Caco-2 (cell line): ENCODE results near the gene PARD3. TPM values are rescaled to one million over a fixed set of nuclear protein-coding genes. Genes with fewer than 3 reads are reported as not detected.

Source experiments
- BruUV-seq: library from RNA; stranded (reverse); fragments of 400-500 nt; replicated peaks from 2 replicates; lab custom pipeline; 2021; lab: Mats Ljungman, UMichigan
- CTCF ChIA-PET: fragments of 300-600 bp; sonication (Branson Sonifier 250); formaldehyde crosslinking; loops from one replicate; lab custom pipeline; 2022; ENCODE audit warnings: antibody characterized with exemption; lab: Charles Lee
- POLR2A ChIA-PET: fragments of 300-600 bp; sonication (Branson Sonifier 250); formaldehyde crosslinking; loops from one replicate; lab custom pipeline; 2022; ENCODE audit warnings: antibody characterized with exemption; lab: Charles Lee
- DNase-seq, 2 experiments: peaks; one replicate each; pipeline versions ENCODE4 v3.0.0 to v3.0.0-alpha.2; 2020 to 2022
- H3K27me3 ChIP-seq: replicated peaks from 2 replicates; pipeline ENCODE4 v1.6.0; 2011; ENCODE audit warnings: low read length; ENCODE audit not compliant: control insufficient read depth, insufficient read depth
- H3K36me3 ChIP-seq: 2 replicates; pipeline ENCODE4 v1.5.1; 2011; ENCODE audit warnings: low read length; ENCODE audit not compliant: control insufficient read depth, insufficient read depth
- H3K4me1 ChIP-seq: fragments of 250-450 bp; sonication (Bioruptor Pico); 2 replicates; pipeline ENCODE4 v1.5.1; 2020; ENCODE audit warnings: mild to moderate bottlenecking
- H3K4me3 ChIP-seq: 2 replicates; pipeline ENCODE4 v1.5.1; 2011; ENCODE audit warnings: low read depth, mild to moderate bottlenecking, control low read depth, low read length
- H3K9me3 ChIP-seq: fragments of 250-450 bp; sonication (Bioruptor Pico); 2 replicates; pipeline ENCODE4 v1.5.1; 2020; ENCODE audit warnings: mild to moderate bottlenecking, moderate library complexity
- H3K27ac Mint-ChIP-seq: one replicate; pipeline ENCODE4 v1.8.0; 2022; ENCODE audit warnings: mixed read lengths; ENCODE audit not compliant: unreplicated experiment
- H3K27me3 Mint-ChIP-seq: one replicate; pipeline ENCODE4 v1.8.0; 2022; ENCODE audit warnings: mixed read lengths; ENCODE audit not compliant: insufficient read depth, unreplicated experiment
- H3K36me3 Mint-ChIP-seq: one replicate; pipeline ENCODE4 v1.8.0; 2022; ENCODE audit warnings: mild to moderate bottlenecking, mixed read lengths; ENCODE audit not compliant: insufficient read depth, unreplicated experiment
- H3K4me1 Mint-ChIP-seq: one replicate; pipeline ENCODE4 v1.8.0; 2022; ENCODE audit warnings: low read depth, mixed read lengths; ENCODE audit not compliant: unreplicated experiment
- H3K4me3 Mint-ChIP-seq: one replicate; pipeline ENCODE4 v1.8.0; 2022; ENCODE audit warnings: mild to moderate bottlenecking, moderate library complexity, mixed read lengths; ENCODE audit not compliant: unreplicated experiment
- H3K9me3 Mint-ChIP-seq: one replicate; pipeline ENCODE4 v1.8.0; 2022; ENCODE audit warnings: mixed read lengths; ENCODE audit not compliant: unreplicated experiment
- intact Hi-C: fragments of 100-400 bp; cut with micrococcal nuclease; formaldehyde crosslinking; loops from one replicate; pipeline ENCODE4 v1.10.0; 2022; ENCODE audit not compliant: unreplicated experiment
- total RNA-seq: library from RNA; stranded (reverse); gene quantifications from 2 replicates; pipeline ENCODE4 v1.2.3, GENCODE V29; 2022
- TF ChIP-seq, protein P1 (sequence below), 2 experiments: fragments of 200-600 bp in 1 of 2; IDR thresholded peaks; 1 replicate in 1 of 2; 2 replicates in 1 of 2; pipeline versions ENCODE4 v1.5.1 to v1.8.0; 2011 to 2022; ENCODE audit warnings: antibody characterized with exemption in 1 of 2, control low read depth in 1 of 2, inconsistent platforms in 1 of 2, low read depth in 1 of 2, low read length in 1 of 2, mild to moderate bottlenecking in 1 of 2, moderate library complexity in 1 of 2; ENCODE audit not compliant: insufficient read depth in 1 of 2, severe bottlenecking in 1 of 2, unreplicated experiment in 1 of 2

Gene PARD3
- total RNA-seq, 1 experiment from 2014 or later = 80.7 TPM

GRCh38 chr10:34539533-34540315 is 275.4 kb downstream of the PARD3 start:
- Mint-ChIP-seq H3K4me3 (no peak overlapping the region), H3K27me3 (no peaks in the 10 kb centered on the region), H3K4me1 (peaks cover 13% of the 10 kb centered on the region), H3K27ac (no peak overlapping the region), H3K36me3 (no peaks in the 10 kb centered on the region), H3K9me3 (no peaks in the 10 kb centered on the region)
- CTCF ChIA-PET = no interaction called here
- Histone ChIP-seq H3K4me3 (no peak overlapping the region), H3K36me3 (no peaks in the 10 kb centered on the region), H3K4me1 (0 out of 2 replicates have a peak, but pooled peaks cover 5% of the 10 kb centered on the region), H3K9me3 (no peaks in the 10 kb centered on the region), H3K27me3 (no peaks in the 10 kb centered on the region)
- no peak for DNase-seq
- TF ChIP-seq, protein P1, sequence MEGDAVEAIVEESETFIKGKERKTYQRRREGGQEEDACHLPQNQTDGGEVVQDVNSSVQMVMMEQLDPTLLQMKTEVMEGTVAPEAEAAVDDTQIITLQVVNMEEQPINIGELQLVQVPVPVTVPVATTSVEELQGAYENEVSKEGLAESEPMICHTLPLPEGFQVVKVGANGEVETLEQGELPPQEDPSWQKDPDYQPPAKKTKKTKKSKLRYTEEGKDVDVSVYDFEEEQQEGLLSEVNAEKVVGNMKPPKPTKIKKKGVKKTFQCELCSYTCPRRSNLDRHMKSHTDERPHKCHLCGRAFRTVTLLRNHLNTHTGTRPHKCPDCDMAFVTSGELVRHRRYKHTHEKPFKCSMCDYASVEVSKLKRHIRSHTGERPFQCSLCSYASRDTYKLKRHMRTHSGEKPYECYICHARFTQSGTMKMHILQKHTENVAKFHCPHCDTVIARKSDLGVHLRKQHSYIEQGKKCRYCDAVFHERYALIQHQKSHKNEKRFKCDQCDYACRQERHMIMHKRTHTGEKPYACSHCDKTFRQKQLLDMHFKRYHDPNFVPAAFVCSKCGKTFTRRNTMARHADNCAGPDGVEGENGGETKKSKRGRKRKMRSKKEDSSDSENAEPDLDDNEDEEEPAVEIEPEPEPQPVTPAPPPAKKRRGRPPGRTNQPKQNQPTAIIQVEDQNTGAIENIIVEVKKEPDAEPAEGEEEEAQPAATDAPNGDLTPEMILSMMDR (IDR thresholded peaks at IDR 0.05; ENCODE audit: insufficient read depth in 1 of 2, low read depth in 1 of 2, low read length in 1 of 2, severe bottlenecking in 1 of 2, unreplicated experiment in 1 of 2) = no peak
- POLR2A ChIA-PET = no interaction called here
- BruUV-seq = no TSS peak
- intact Hi-C loops = no loop called here

- no peak overlapping the region for H3K4me3 Mint-ChIP-seq
- no TSS peak for BruUV-seq
- peak overlapping the region; percentile 29 for H3K27ac Mint-ChIP-seq
- H3K9me3 ChIP-seq = no peaks in the 10 kb centered on the region
- no peak overlapping the region for H3K4me3 ChIP-seq
- intact Hi-C loops = no loop called here
- POLR2A ChIA-PET = no interaction called here
- CTCF ChIA-PET = no interaction called here
- H3K4me1 ChIP-seq = 0 out of 2 replicates have a peak, but pooled peaks cover 5% of the 10 kb centered on the region
- DNase-seq = no peak
- TF ChIP-seq, protein P1 (IDR thresholded peaks at IDR 0.05; ENCODE audit: insufficient read depth in 1 of 2, low read depth in 1 of 2, low read length in 1 of 2, severe bottlenecking in 1 of 2, unreplicated experiment in 1 of 2) = no peak
- no peaks in the 10 kb centered on the region for H3K36me3 ChIP-seq
- H3K36me3 Mint-ChIP-seq = peaks cover 10% of the 10 kb centered on the region
- peaks cover 19% of the 10 kb centered on the region for H3K4me1 Mint-ChIP-seq
- H3K27me3 ChIP-seq = no peaks in the 10 kb centered on the region
- H3K27me3 Mint-ChIP-seq = no peaks in the 10 kb centered on the region
- no peaks in the 10 kb centered on the region for H3K9me3 Mint-ChIP-seq
Measured at GRCh38 chr10:34538281-34538829, 276.7 kb downstream of the PARD3 start.

DNA sequence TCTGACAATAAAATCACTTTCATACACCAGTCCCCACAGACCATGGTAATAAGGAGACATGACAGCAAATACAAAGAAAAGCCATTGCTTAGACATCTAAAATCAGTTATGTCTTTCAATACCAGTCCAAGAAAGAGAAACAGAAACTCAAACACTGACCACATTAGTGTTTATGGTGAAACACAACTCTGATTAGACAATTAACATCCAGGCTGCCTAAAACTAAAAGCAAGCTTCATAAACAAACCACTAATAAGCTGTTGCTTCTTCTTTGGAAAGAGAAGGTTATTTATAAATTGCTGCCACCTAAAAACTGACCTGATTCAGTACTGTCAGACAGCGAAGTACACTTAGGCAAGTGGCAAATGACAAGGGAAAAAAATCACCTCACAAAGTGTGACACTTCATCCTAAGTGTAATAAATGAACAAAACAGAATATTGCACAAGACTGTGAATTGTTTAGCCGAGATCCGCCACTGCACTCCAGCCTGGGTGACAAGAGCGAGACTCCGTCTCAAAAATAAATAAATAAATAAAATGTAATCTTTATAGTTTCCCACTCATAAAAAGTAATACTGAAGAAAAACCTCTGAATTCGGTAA is 277.4 kb downstream of the PARD3 start:
- H3K4me3 ChIP-seq = no peak overlapping the region
- Mint-ChIP-seq H3K9me3 (no peaks in the 10 kb centered on the region), H3K27ac (no peak overlapping the region), H3K27me3 (no peaks in the 10 kb centered on the region), H3K36me3 (peaks cover 10% of the 10 kb centered on the region), H3K4me1 (peaks cover 19% of the 10 kb centered on the region), H3K4me3 (no peak overlapping the region)
- TF ChIP-seq, protein P1 (IDR thresholded peaks at IDR 0.05; ENCODE audit: insufficient read depth in 1 of 2, low read depth in 1 of 2, low read length in 1 of 2, severe bottlenecking in 1 of 2, unreplicated experiment in 1 of 2) = no peak
- intact Hi-C loops = no loop called here
- ChIA-PET POLR2A (no interaction called here), CTCF (no interaction called here)
- no peaks in the 10 kb centered on the region for H3K27me3 ChIP-seq
- no peaks in the 10 kb centered on the region for H3K36me3 ChIP-seq
- BruUV-seq = no TSS peak
- H3K4me1 ChIP-seq = 0 out of 2 replicates have a peak, but pooled peaks cover 5% of the 10 kb centered on the region
- DNase-seq = no peak
- H3K9me3 ChIP-seq = no peaks in the 10 kb centered on the region
